A673 (cell line): ENCODE measurements around the gene PLTP. TPM values are rescaled to one million over a fixed set of nuclear protein-coding genes. Genes with fewer than 3 reads are reported as not detected.

Source experiments
- BruUV-seq: library from RNA; stranded (reverse); fragments of 400-500 nt; replicated peaks from 2 replicates; lab custom pipeline; 2021; lab: Mats Ljungman, UMichigan
- CTCF ChIA-PET: fragments of 300-600 bp; sonication (Branson Sonifier 250); formaldehyde crosslinking; loops from one replicate; lab custom pipeline; 2022; ENCODE audit warnings: antibody characterized with exemption; lab: Charles Lee
- POLR2A ChIA-PET: fragments of 300-600 bp; sonication (Branson Sonifier 250); formaldehyde crosslinking; loops from one replicate; lab custom pipeline; 2022; ENCODE audit warnings: antibody characterized with exemption; ENCODE audit not compliant: low non-redundant PET; lab: Charles Lee
- DNase-seq: peaks from one replicate; pipeline ENCODE4 v3.0.0-alpha.2; 2015; ENCODE audit warnings: low spot score
- H3K27ac ChIP-seq: fragments of 200-600 bp; sonication (generic); 2 replicates; pipeline ENCODE4 v1.5.1; 2016; ENCODE audit warnings: mixed run types, low read depth, mild to moderate bottlenecking, mixed read lengths, antibody characterized with exemption, low read length; ENCODE audit not compliant: poor library complexity, severe bottlenecking
- H3K27me3 ChIP-seq: fragments of 200-600 bp; sonication (generic); replicated peaks from 2 replicates; pipeline ENCODE4 v1.6.1; 2017; ENCODE audit warnings: mixed run types, low read depth, mild to moderate bottlenecking, mixed read lengths, antibody characterized with exemption, low read length; ENCODE audit not compliant: insufficient read depth, poor library complexity
- H3K36me3 ChIP-seq: fragments of 200-600 bp; sonication (generic); 2 replicates; pipeline ENCODE4 v1.6.1; 2016; ENCODE audit warnings: mixed run types, mild to moderate bottlenecking, mixed read lengths, antibody characterized with exemption, low read length; ENCODE audit not compliant: insufficient read depth, poor library complexity, severe bottlenecking
- H3K4me1 ChIP-seq: fragments of 200-600 bp; sonication (generic); 2 replicates; pipeline ENCODE4 v1.6.1; 2017; ENCODE audit warnings: mixed run types, mild to moderate bottlenecking, mixed read lengths, antibody characterized with exemption, low read length; ENCODE audit not compliant: insufficient read depth, poor library complexity, severe bottlenecking
- H3K4me3 ChIP-seq: fragments of 200-600 bp; sonication (generic); 2 replicates; pipeline ENCODE4 v1.5.1; 2016; ENCODE audit warnings: low read depth, mixed run types, mild to moderate bottlenecking, mixed read lengths, low read length; ENCODE audit not compliant: poor library complexity, severe bottlenecking
- H3K9me3 ChIP-seq: fragments of 200-600 bp; sonication (generic); 2 replicates; pipeline ENCODE4 v1.6.1; 2016; ENCODE audit warnings: mixed run types, low read depth, mild to moderate bottlenecking, mixed read lengths, antibody characterized with exemption, low read length; ENCODE audit not compliant: poor library complexity, severe bottlenecking
- CTCF ChIP-seq: fragments of 300-800, 200-600 bp; sonication (generic); conservative IDR thresholded peaks from 2 replicates; pipeline ENCODE4 v1.5.1; 2017; ENCODE audit warnings: low read depth, mild to moderate bottlenecking, antibody characterized with exemption, low read length, moderate library complexity, mixed read lengths
- EZH2 ChIP-seq: fragments of 200-600 bp; sonication (generic); IDR thresholded peaks from 2 replicates; pipeline ENCODE4 v1.6.1; 2017; ENCODE audit warnings: borderline replicate concordance, low read depth, mild to moderate bottlenecking, mixed read lengths, antibody characterized with exemption, low read length; ENCODE audit not compliant: poor library complexity, severe bottlenecking
- intact Hi-C: fragments of 100-400 bp; cut with micrococcal nuclease; formaldehyde crosslinking; loops from one replicate; pipeline ENCODE4 v1.10.0; 2022; ENCODE audit not compliant: unreplicated experiment
- total RNA-seq: library from RNA; stranded (reverse); gene quantifications from 2 replicates; pipeline ENCODE4 v1.2.3, GENCODE V29; 2021

Gene PLTP
- total RNA-seq, 1 experiment from 2014 or later: 58.3 TPM

- BruUV-seq: TSS peak; percentile 15
- DNase-seq: no peak
- no peaks in the 10 kb centered on the region for H3K27me3 ChIP-seq
- TF ChIP-seq EZH2 (no peak), CTCF (no peak)
- ChIA-PET POLR2A (no interaction called here), CTCF (no interaction called here)
- H3K27ac ChIP-seq: no peak overlapping the region
- no peaks in the 10 kb centered on the region for H3K4me1 ChIP-seq
- no peaks in the 10 kb centered on the region for H3K9me3 ChIP-seq
- peaks cover 42% of the 10 kb centered on the region for H3K36me3 ChIP-seq
- intact Hi-C loops: loop anchor here (10.0 kb wide), 1 partner anchor 66 kb away; no protein-coding TSS in a partner anchor
- H3K4me3 ChIP-seq: no peak overlapping the region
Measured at GRCh38 chr20:45899046-45899835, 12.7 kb downstream of the PLTP start.

GRCh38 chr20:45898285-45898684 is 13.7 kb downstream of the PLTP start:
- intact Hi-C loops: loop anchor here (10.0 kb wide), 1 partner anchor 67 kb away; no protein-coding TSS in a partner anchor
- TF ChIP-seq CTCF: no peak
- no peak for TF ChIP-seq EZH2
- Histone ChIP-seq H3K27me3 (no peaks in the 10 kb centered on the region), H3K36me3 (peaks cover 38% of the 10 kb centered on the region), H3K27ac (no peak overlapping the region), H3K9me3 (no peaks in the 10 kb centered on the region), H3K4me3 (no peak overlapping the region), H3K4me1 (no peaks in the 10 kb centered on the region)
- POLR2A ChIA-PET: no interaction called here
- CTCF ChIA-PET: no interaction called here
- BruUV-seq: no TSS peak
- DNase-seq: no peak

- intact Hi-C loops: loop anchor here (10.0 kb wide), 1 partner anchor 67 kb away; no protein-coding TSS in a partner anchor
- Histone ChIP-seq H3K9me3 (no peaks in the 10 kb centered on the region), H3K27me3 (no peaks in the 10 kb centered on the region), H3K36me3 (peaks cover 38% of the 10 kb centered on the region), H3K4me1 (no peaks in the 10 kb centered on the region), H3K27ac (no peak overlapping the region), H3K4me3 (no peak overlapping the region)
- POLR2A ChIA-PET: no interaction called here
- BruUV-seq: no TSS peak
- TF ChIP-seq CTCF (no peak), EZH2 (no peak)
- DNase-seq: no peak
- CTCF ChIA-PET: no interaction called here
Measured at GRCh38 chr20:45897692-45898091, 14.3 kb downstream of the PLTP start.
